Measurements from ENCODE around the gene MMP2. TPM values are rescaled to one million over a fixed set of nuclear protein-coding genes. Genes with fewer than 3 reads are reported as not detected.

The MMP2 gene
- total and polyA plus RNA-seq, 2 experiments from 2014 or later: 128 to 196 TPM

GRCh38 chr16:55491691-55492090 lies 12.7 kb downstream of the MMP2 start:
- Histone ChIP-seq H3K4me3 (no peak overlapping the region), H3K4me1 (ENCODE audit: insufficient read depth) (peaks cover 14% of the 10 kb centered on the region), H3K4me2 (no peak overlapping the region), H3K9me3 (ENCODE audit: low read depth) (no peaks in the 10 kb centered on the region), H3K27ac (no peak overlapping the region), H3K36me3 (replicated peaks; ENCODE audit: insufficient read depth, low read depth) (no peaks in the 10 kb centered on the region), H3K9me2 (replicated peaks; ENCODE audit: insufficient read depth) (no peaks in the 10 kb centered on the region), H4K20me1 (ENCODE audit: insufficient read depth, poor library complexity, severe bottlenecking) (no peaks in the 10 kb centered on the region), H3K27me3 (no peaks in the 10 kb centered on the region), H2AFZ (no peak overlapping the region), H3K79me2 (no peaks in the 10 kb centered on the region)
- no peak for DNase-seq (ENCODE audit: low spot score)
- WGBS (ENCODE audit: low lambda C conversion rate, missing lambda C conversion rate): 91% methylated on average over 7 of the region's 7 CpGs
- TF ChIP-seq EZH2 (IDR thresholded peaks at IDR 0.05; ENCODE audit: borderline replicate concordance): no peak
- TF ChIP-seq EZH2phosphoT487 (IDR thresholded peaks at IDR 0.05; ENCODE audit: low read depth, severe bottlenecking, unreplicated experiment): no peak
- no peak for TF ChIP-seq CTCF (IDR thresholded peaks at IDR 0.05; ENCODE audit: poor library complexity)

GRCh38 chr16:55492756-55493380 lies 13.9 kb downstream of the MMP2 start:
- DNase-seq (ENCODE audit: low spot score): no peak
- Histone ChIP-seq H3K27me3 (no peaks in the 10 kb centered on the region), H3K4me1 (ENCODE audit: insufficient read depth) (peaks cover 11% of the 10 kb centered on the region), H4K20me1 (ENCODE audit: insufficient read depth, poor library complexity, severe bottlenecking) (no peaks in the 10 kb centered on the region), H3K4me2 (no peak overlapping the region), H2AFZ (no peak overlapping the region), H3K36me3 (replicated peaks; ENCODE audit: insufficient read depth, low read depth) (no peaks in the 10 kb centered on the region), H3K9me3 (ENCODE audit: low read depth) (no peaks in the 10 kb centered on the region), H3K79me2 (no peaks in the 10 kb centered on the region), H3K4me3 (no peak overlapping the region), H3K27ac (no peak overlapping the region), H3K9me2 (replicated peaks; ENCODE audit: insufficient read depth) (no peaks in the 10 kb centered on the region)
- TF ChIP-seq CTCF (IDR thresholded peaks at IDR 0.05; ENCODE audit: poor library complexity): no peak
- TF ChIP-seq EZH2phosphoT487 (IDR thresholded peaks at IDR 0.05; ENCODE audit: low read depth, severe bottlenecking, unreplicated experiment): no peak
- TF ChIP-seq EZH2 (IDR thresholded peaks at IDR 0.05; ENCODE audit: borderline replicate concordance): no peak
- WGBS (ENCODE audit: low lambda C conversion rate, missing lambda C conversion rate): 87% methylated on average over 10 of the region's 10 CpGs

- Histone ChIP-seq H3K36me3 (replicated peaks; ENCODE audit: insufficient read depth, low read depth) (no peaks in the 10 kb centered on the region), H2AFZ (no peak overlapping the region), H3K4me2 (no peak overlapping the region), H3K4me1 (ENCODE audit: insufficient read depth) (peaks cover 15% of the 10 kb centered on the region), H3K9me3 (ENCODE audit: low read depth) (no peaks in the 10 kb centered on the region), H4K20me1 (ENCODE audit: insufficient read depth, poor library complexity, severe bottlenecking) (no peaks in the 10 kb centered on the region), H3K9me2 (replicated peaks; ENCODE audit: insufficient read depth) (no peaks in the 10 kb centered on the region), H3K4me3 (no peak overlapping the region), H3K79me2 (no peaks in the 10 kb centered on the region), H3K27ac (peak overlapping the region; percentile 24), H3K27me3 (no peaks in the 10 kb centered on the region)
- 39% methylated on average over 3 of the region's 3 CpGs for WGBS (ENCODE audit: low lambda C conversion rate, missing lambda C conversion rate)
- TF ChIP-seq CTCF (IDR thresholded peaks at IDR 0.05; ENCODE audit: poor library complexity) (peak; percentile 53), EZH2 (IDR thresholded peaks at IDR 0.05; ENCODE audit: borderline replicate concordance) (no peak)
- peak; percentile 81 for DNase-seq (ENCODE audit: low spot score)
Measured at GRCh38 chr16:55494994-55495421, 16.0 kb downstream of the MMP2 start.
